Neural progenitor cell (in vitro differentiated cells): ENCODE measurements around the gene IQGAP2.

Experiments
- CTCF ChIP-seq: fragments of 200-600 bp; sonication (generic); IDR thresholded peaks from 2 replicates; pipeline ENCODE4 v1.5.1; 2017; ENCODE audit warnings: antibody characterized with exemption, mild to moderate bottlenecking
- EZH2phosphoT487 ChIP-seq: fragments of 200-600 bp; sonication (generic); IDR thresholded peaks from 2 replicates; pipeline ENCODE4 v1.6.1; 2017; ENCODE audit warnings: antibody characterized with exemption

DNA sequence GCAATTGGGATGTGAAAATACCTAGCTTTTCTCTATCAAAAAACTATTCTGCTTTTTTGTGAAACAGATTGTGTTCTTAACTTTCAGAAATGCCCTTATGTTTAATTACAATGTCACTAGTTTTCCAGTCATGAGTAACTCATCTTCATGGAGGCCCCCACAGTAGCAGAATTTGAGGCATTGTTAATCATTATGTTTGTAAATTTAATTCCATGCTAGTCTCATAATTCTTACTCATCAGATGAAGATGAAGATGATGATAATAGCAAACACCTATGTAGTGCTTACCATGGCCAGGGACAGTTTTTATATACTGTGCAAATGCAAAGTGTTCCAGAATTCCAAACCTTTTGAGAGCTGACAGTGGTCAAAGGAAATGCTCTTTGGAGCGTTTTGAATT lies 285.1 kb downstream of the IQGAP2 start:
- TF ChIP-seq CTCF: no peak
- no peak for TF ChIP-seq EZH2phosphoT487
